Glutamatergic neuron (in vitro differentiated cells): Measurements from ENCODE around the gene TNRC18. TPM values are rescaled to one million over a fixed set of nuclear protein-coding genes. Genes with fewer than 3 reads are reported as not detected.
A peak's percentile ranks its signal among the peaks of the same experiment; 100 is the strongest.

Experiments
- DNase-seq: peaks from one replicate; pipeline ENCODE4 v3.0.0; 2022
- H3K27ac Mint-ChIP-seq: one replicate; pipeline ENCODE4 v1.8.0; 2020; ENCODE audit warnings: mild to moderate bottlenecking, mixed read lengths, inconsistent platforms; ENCODE audit not compliant: unreplicated experiment
- H3K27me3 Mint-ChIP-seq: one replicate; pipeline ENCODE4 v1.8.0; 2020; ENCODE audit warnings: mild to moderate bottlenecking, moderate library complexity, mixed read lengths, inconsistent platforms; ENCODE audit not compliant: unreplicated experiment
- H3K36me3 Mint-ChIP-seq: one replicate; pipeline ENCODE4 v1.8.0; 2020; ENCODE audit warnings: mild to moderate bottlenecking, mixed read lengths, inconsistent platforms; ENCODE audit not compliant: unreplicated experiment
- H3K4me1 Mint-ChIP-seq: one replicate; pipeline ENCODE4 v1.8.0; 2020; ENCODE audit warnings: mild to moderate bottlenecking, low read depth, mixed read lengths, inconsistent platforms; ENCODE audit not compliant: unreplicated experiment
- H3K4me3 Mint-ChIP-seq: one replicate; pipeline ENCODE4 v1.8.0; 2020; ENCODE audit warnings: mild to moderate bottlenecking, mixed read lengths, inconsistent platforms; ENCODE audit not compliant: unreplicated experiment
- H3K9me3 Mint-ChIP-seq: one replicate; pipeline ENCODE4 v1.8.0; 2020; ENCODE audit warnings: mild to moderate bottlenecking, moderate library complexity, mixed read lengths, inconsistent platforms; ENCODE audit not compliant: unreplicated experiment
- CTCF ChIP-seq: fragments of 200-600 bp; sonication (generic); IDR thresholded peaks from one replicate; pipeline ENCODE4 v1.5.0; 2021; ENCODE audit not compliant: partially characterized antibody, unreplicated experiment
- total RNA-seq: library from RNA; stranded (reverse); fragmentation: NEBNext Ultra II Directional; extraction: Animal tissue kit (Norgen Biotek cat#: 25700); gene quantifications from one replicate; pipeline ENCODE4 v1.2.1, GENCODE V29; 2021; ENCODE audit not compliant: unreplicated experiment

The TNRC18 gene
- total RNA-seq, 1 donor from 2014 or later = 54.6 TPM

- Mint-ChIP-seq H3K4me1 (no peaks in the 10 kb centered on the region), H3K27ac (no peak overlapping the region), H3K36me3 (no peaks in the 10 kb centered on the region), H3K4me3 (no peak overlapping the region), H3K9me3 (peaks cover 3% of the 10 kb centered on the region), H3K27me3 (peaks cover 10% of the 10 kb centered on the region)
- DNase-seq = no peak
- TF ChIP-seq CTCF = no peak
These were observed 26.5 kb downstream of the TNRC18 start for GRCh38 chr7:5396999-5397663.

- no peak for TF ChIP-seq CTCF
- H3K36me3 Mint-ChIP-seq = no peaks in the 10 kb centered on the region
- peaks cover 3% of the 10 kb centered on the region for H3K9me3 Mint-ChIP-seq
- no peaks in the 10 kb centered on the region for H3K4me1 Mint-ChIP-seq
- no peak overlapping the region for H3K27ac Mint-ChIP-seq
- H3K27me3 Mint-ChIP-seq = peaks cover 10% of the 10 kb centered on the region
- H3K4me3 Mint-ChIP-seq = no peak overlapping the region
- DNase-seq = no peak
These were observed 27.1 kb downstream of the TNRC18 start for GRCh38 chr7:5396542-5396941.

- Mint-ChIP-seq H3K27me3 (peaks cover 8% of the 10 kb centered on the region), H3K4me1 (no peaks in the 10 kb centered on the region), H3K4me3 (no peak overlapping the region), H3K9me3 (peaks cover 3% of the 10 kb centered on the region), H3K36me3 (no peaks in the 10 kb centered on the region), H3K27ac (no peak overlapping the region)
- no peak for TF ChIP-seq CTCF
- no peak for DNase-seq
These were observed 28.4 kb downstream of the TNRC18 start for GRCh38 chr7:5395246-5395645.

- H3K4me3 Mint-ChIP-seq = no peak overlapping the region
- H3K27ac Mint-ChIP-seq = no peak overlapping the region
- H3K27me3 Mint-ChIP-seq = peaks cover 8% of the 10 kb centered on the region
- H3K4me1 Mint-ChIP-seq = no peaks in the 10 kb centered on the region
- TF ChIP-seq CTCF = no peak
- H3K36me3 Mint-ChIP-seq = no peaks in the 10 kb centered on the region
- H3K9me3 Mint-ChIP-seq = peaks cover 3% of the 10 kb centered on the region
- no peak for DNase-seq
These were observed 29.1 kb downstream of the TNRC18 start for GRCh38 chr7:5394264-5395105.

- H3K27me3 Mint-ChIP-seq = peaks cover 8% of the 10 kb centered on the region
- peak overlapping the region; percentile 18 for H3K27ac Mint-ChIP-seq
- H3K9me3 Mint-ChIP-seq = peaks cover 3% of the 10 kb centered on the region
- H3K4me3 Mint-ChIP-seq = no peak overlapping the region
- no peaks in the 10 kb centered on the region for H3K36me3 Mint-ChIP-seq
- no peak for TF ChIP-seq CTCF
- no peak for DNase-seq
- no peaks in the 10 kb centered on the region for H3K4me1 Mint-ChIP-seq
These were observed 29.9 kb downstream of the TNRC18 start for GRCh38 chr7:5393748-5394147.
